Mesothelial cell of epicardium (in vitro differentiated cells): Measurements from ENCODE around the gene USP16. TPM values are rescaled to one million over a fixed set of nuclear protein-coding genes. Genes with fewer than 3 reads are reported as not detected.

Experiments used
- DNase-seq, 2 experiments: peaks; one replicate each; pipeline ENCODE4 v3.0.0; 2021; ENCODE audit warnings: low spot score in 2 of 2; ENCODE audit not compliant: unreplicated experiment in 2 of 2
- H3K27ac Mint-ChIP-seq: 2 replicates; pipeline ENCODE4 v1.8.0; 2021; ENCODE audit warnings: mixed read lengths
- H3K27me3 Mint-ChIP-seq: 2 replicates; pipeline ENCODE4 v1.8.0; 2021; ENCODE audit warnings: low read depth, mixed read lengths
- H3K36me3 Mint-ChIP-seq: 2 replicates; pipeline ENCODE4 v1.8.0; 2021; ENCODE audit warnings: mixed read lengths
- H3K4me1 Mint-ChIP-seq: 2 replicates; pipeline ENCODE4 v1.8.0; 2021; ENCODE audit warnings: mixed read lengths
- H3K4me3 Mint-ChIP-seq: 2 replicates; pipeline ENCODE4 v1.8.0; 2021; ENCODE audit warnings: mild to moderate bottlenecking, moderate library complexity, mixed read lengths
- H3K9me3 Mint-ChIP-seq: 2 replicates; pipeline ENCODE4 v1.8.0; 2021; ENCODE audit warnings: mixed read lengths
- total RNA-seq: library from RNA; stranded (reverse); gene quantifications from 3 replicates; pipeline ENCODE4 v1.2.1, GENCODE V29; 2021
- TF ChIP-seq, protein P1 (sequence below): fragments of 200-600 bp; sonication (generic); IDR thresholded peaks from one replicate; pipeline ENCODE4 v1.5.0; 2021; ENCODE audit warnings: antibody characterized with exemption; ENCODE audit not compliant: unreplicated experiment

The USP16 gene
- total RNA-seq, 1 donor from 2014 or later, result 31.4 TPM

DNA sequence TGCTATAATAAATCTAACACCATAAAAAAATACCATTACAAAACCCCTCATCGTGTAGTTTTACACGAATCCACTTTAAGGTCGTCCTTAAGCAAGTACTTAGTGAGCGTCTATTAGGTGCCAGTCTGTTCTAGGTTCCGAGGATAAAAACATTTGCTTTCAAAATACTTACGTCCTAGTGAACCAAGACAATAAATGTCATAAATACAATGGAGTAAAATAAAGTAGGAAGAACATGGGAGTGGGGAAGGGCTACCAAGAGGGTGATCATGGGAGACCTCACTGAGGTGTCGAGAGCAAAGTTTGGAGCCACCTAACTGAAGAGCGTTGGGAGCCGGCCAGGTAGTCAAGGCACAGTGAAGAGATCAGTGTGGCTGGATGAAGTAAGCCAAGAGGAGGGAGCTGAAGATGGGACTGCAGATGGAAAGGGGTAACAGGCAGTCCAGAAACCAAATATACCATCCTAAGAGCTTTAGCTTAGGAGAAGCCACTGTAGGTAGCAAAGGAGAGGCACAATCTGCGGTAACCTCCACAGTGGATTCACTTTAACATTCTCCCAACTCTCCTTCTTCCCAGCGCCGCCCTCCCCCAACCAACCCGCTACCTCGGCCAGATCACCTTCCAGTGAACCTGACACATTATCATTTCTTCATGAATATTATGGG, 32.5 kb upstream of the USP16 start:
- H3K9me3 Mint-ChIP-seq, result no peaks in the 10 kb centered on the region
- H3K27ac Mint-ChIP-seq, result peak overlapping the region; percentile 100
- H3K4me1 Mint-ChIP-seq, result peaks cover 18% of the 10 kb centered on the region
- no peak for DNase-seq
- H3K27me3 Mint-ChIP-seq, result no peaks in the 10 kb centered on the region
- peak overlapping the region; percentile 99 for H3K4me3 Mint-ChIP-seq
- TF ChIP-seq, protein P1, sequence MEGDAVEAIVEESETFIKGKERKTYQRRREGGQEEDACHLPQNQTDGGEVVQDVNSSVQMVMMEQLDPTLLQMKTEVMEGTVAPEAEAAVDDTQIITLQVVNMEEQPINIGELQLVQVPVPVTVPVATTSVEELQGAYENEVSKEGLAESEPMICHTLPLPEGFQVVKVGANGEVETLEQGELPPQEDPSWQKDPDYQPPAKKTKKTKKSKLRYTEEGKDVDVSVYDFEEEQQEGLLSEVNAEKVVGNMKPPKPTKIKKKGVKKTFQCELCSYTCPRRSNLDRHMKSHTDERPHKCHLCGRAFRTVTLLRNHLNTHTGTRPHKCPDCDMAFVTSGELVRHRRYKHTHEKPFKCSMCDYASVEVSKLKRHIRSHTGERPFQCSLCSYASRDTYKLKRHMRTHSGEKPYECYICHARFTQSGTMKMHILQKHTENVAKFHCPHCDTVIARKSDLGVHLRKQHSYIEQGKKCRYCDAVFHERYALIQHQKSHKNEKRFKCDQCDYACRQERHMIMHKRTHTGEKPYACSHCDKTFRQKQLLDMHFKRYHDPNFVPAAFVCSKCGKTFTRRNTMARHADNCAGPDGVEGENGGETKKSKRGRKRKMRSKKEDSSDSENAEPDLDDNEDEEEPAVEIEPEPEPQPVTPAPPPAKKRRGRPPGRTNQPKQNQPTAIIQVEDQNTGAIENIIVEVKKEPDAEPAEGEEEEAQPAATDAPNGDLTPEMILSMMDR, result no peak
- no peaks in the 10 kb centered on the region for H3K36me3 Mint-ChIP-seq

GRCh38 chr21:28992526-28993292, 31.8 kb upstream of the USP16 start, which contains the start of gene LTN1:
TSS of gene LTN1 (minus strand) at chr21:28992877. CDS start at chr21:28992805, 72 bp downstream.
- peak; percentile 96 to 98 for DNase-seq
- H3K4me1 Mint-ChIP-seq, result peaks cover 18% of the 10 kb centered on the region
- H3K27ac Mint-ChIP-seq, result peak within 1 kb of the TSS; percentile 100
- no peaks in the 10 kb centered on the region for H3K9me3 Mint-ChIP-seq
- H3K36me3 Mint-ChIP-seq, result no peaks in the 10 kb centered on the region
- H3K4me3 Mint-ChIP-seq, result peak within 1 kb of the TSS; percentile 99
- H3K27me3 Mint-ChIP-seq, result no peaks in the 10 kb centered on the region
- TF ChIP-seq, protein P1, result no peak

- DNase-seq, result no peak
- TF ChIP-seq, protein P1, result no peak
- Mint-ChIP-seq H3K4me3 (peak overlapping the region; percentile 99), H3K36me3 (no peaks in the 10 kb centered on the region), H3K27ac (peak overlapping the region; percentile 100), H3K9me3 (no peaks in the 10 kb centered on the region), H3K4me1 (peaks cover 18% of the 10 kb centered on the region), H3K27me3 (no peaks in the 10 kb centered on the region)
Observed at GRCh38 chr21:28993293-28993629, 31.2 kb upstream of the USP16 start.

GRCh38 chr21:29002442-29003144, 21.9 kb upstream of the USP16 start:
- Mint-ChIP-seq H3K4me1 (peaks cover 5% of the 10 kb centered on the region), H3K27ac (peak overlapping the region; percentile 97), H3K4me3 (peak overlapping the region; percentile 82), H3K27me3 (no peaks in the 10 kb centered on the region), H3K9me3 (no peaks in the 10 kb centered on the region), H3K36me3 (no peaks in the 10 kb centered on the region)
- TF ChIP-seq, protein P1, result no peak
- DNase-seq, result peak; percentile 80 to 92

GRCh38 chr21:29005696-29006095, 18.8 kb upstream of the USP16 start:
- no peaks in the 10 kb centered on the region for H3K27me3 Mint-ChIP-seq
- no peak for DNase-seq
- H3K4me3 Mint-ChIP-seq, result no peak overlapping the region
- no peaks in the 10 kb centered on the region for H3K9me3 Mint-ChIP-seq
- peaks cover 5% of the 10 kb centered on the region for H3K4me1 Mint-ChIP-seq
- H3K27ac Mint-ChIP-seq, result no peak overlapping the region
- TF ChIP-seq, protein P1, result no peak
- peaks cover 2% of the 10 kb centered on the region for H3K36me3 Mint-ChIP-seq
